GM19240 (cell line): Measurements from ENCODE around the gene KANK2.
"Not testable (repeated sequence)": the region's sequence is repeated elsewhere in the genome, so short reads cannot be mapped to it uniquely, and the experiment has no call there.

Experiments used
- DNase-seq: peaks from one replicate; pipeline ENCODE4 v3.0.0; 2011; ENCODE audit warnings: low spot score; ENCODE audit not compliant: insufficient read length

The KANK2 gene

GRCh38 chr19:11141937-11142527 lies 55.3 kb downstream of the KANK2 start:
- no peak for DNase-seq

- DNase-seq: no peak
Measured at GRCh38 chr19:11140896-11141295, 56.4 kb downstream of the KANK2 start.

- not testable (repeated sequence) for DNase-seq
Measured at GRCh38 chr19:11140023-11140538, 57.3 kb downstream of the KANK2 start.

- DNase-seq: no peak
Measured at GRCh38 chr19:11138601-11139300, 58.6 kb downstream of the KANK2 start.

- DNase-seq: peak; percentile 50
Measured at GRCh38 chr19:11137542-11138384, 59.6 kb downstream of the KANK2 start.

- no peak for DNase-seq
Measured at GRCh38 chr19:11136400-11137101, 60.8 kb downstream of the KANK2 start.

- no peak for DNase-seq
Measured at GRCh38 chr19:11131471-11131870, 65.9 kb downstream of the KANK2 start.

- DNase-seq: peak; percentile 70
Measured at GRCh38 chr19:11130824-11131455, 66.4 kb downstream of the KANK2 start.

- no peak for DNase-seq
Measured at GRCh38 chr19:11127905-11128304, 69.4 kb downstream of the KANK2 start.

GRCh38 chr19:11125994-11126685 lies 71.2 kb downstream of the KANK2 start:
- peak; percentile 47 for DNase-seq

- not testable (repeated sequence) for DNase-seq
Measured at GRCh38 chr19:11124157-11124556, 73.2 kb downstream of the KANK2 start.

GRCh38 chr19:11123114-11123513 lies 74.2 kb downstream of the KANK2 start:
- DNase-seq: no peak

GRCh38 chr19:11121963-11122362 lies 75.4 kb downstream of the KANK2 start:
- not testable (repeated sequence) for DNase-seq

GRCh38 chr19:11116507-11116906 lies 80.8 kb downstream of the KANK2 start:
- no peak for DNase-seq

- DNase-seq: no peak
Measured at GRCh38 chr19:11115895-11116446, 81.4 kb downstream of the KANK2 start.

GRCh38 chr19:11115042-11115441 lies 82.3 kb downstream of the KANK2 start:
- DNase-seq: no peak
